ENCODE measurements around the gene SAMD4B. TPM values are rescaled to one million over a fixed set of nuclear protein-coding genes. Genes with fewer than 3 reads are reported as not detected.

The SAMD4B gene
- total and polyA plus RNA-seq, 2 experiments from 2014 or later: 54.8 to 61.0 TPM

DNA sequence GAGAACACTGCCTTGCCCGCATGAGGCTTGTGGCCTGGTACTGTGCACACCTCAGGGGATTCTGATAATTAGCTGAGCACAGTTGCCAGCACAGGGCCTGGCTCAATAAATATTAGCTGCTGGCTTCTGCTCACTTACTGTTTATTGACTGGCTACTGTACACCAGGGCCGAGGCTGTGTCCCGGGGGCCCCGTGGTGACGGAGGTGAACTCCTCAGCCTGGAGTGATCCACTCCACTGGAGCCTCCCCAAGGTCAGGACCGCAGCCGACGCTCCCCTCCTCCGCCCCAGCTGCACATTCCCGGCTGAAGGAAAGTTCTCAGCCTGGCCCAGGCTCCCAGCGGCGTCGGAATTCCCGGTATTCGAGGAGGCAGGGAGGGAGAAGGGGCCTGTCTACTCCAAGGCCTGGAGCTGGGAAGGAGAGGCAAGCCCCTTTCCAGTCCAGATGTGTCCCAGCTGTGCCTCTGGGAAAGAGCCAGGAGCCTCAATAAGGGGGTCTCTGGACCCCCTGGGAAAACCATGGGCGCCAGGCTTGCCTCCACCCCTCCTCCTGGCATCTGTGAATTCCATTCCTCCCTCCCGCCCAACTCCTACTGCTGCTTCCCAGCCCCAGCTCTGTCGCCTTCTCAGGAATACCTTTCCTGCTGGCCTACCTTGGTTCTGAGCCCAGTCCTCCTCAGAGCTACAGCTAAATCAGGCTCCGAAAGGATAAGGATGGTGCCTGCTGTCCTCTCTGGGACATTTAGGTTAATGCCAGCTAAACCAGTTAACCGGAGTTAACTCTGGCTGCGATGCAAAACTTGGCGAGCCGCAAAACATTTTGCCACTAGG is 86.3 kb downstream of the SAMD4B start:
- no peak overlapping the region for H2AFZ ChIP-seq
- WGBS (ENCODE audit: low lambda C conversion rate, missing lambda C conversion rate): 21% methylated on average over 22 of the region's 23 CpGs
- no peak overlapping the region for H3K4me3 ChIP-seq

DNA sequence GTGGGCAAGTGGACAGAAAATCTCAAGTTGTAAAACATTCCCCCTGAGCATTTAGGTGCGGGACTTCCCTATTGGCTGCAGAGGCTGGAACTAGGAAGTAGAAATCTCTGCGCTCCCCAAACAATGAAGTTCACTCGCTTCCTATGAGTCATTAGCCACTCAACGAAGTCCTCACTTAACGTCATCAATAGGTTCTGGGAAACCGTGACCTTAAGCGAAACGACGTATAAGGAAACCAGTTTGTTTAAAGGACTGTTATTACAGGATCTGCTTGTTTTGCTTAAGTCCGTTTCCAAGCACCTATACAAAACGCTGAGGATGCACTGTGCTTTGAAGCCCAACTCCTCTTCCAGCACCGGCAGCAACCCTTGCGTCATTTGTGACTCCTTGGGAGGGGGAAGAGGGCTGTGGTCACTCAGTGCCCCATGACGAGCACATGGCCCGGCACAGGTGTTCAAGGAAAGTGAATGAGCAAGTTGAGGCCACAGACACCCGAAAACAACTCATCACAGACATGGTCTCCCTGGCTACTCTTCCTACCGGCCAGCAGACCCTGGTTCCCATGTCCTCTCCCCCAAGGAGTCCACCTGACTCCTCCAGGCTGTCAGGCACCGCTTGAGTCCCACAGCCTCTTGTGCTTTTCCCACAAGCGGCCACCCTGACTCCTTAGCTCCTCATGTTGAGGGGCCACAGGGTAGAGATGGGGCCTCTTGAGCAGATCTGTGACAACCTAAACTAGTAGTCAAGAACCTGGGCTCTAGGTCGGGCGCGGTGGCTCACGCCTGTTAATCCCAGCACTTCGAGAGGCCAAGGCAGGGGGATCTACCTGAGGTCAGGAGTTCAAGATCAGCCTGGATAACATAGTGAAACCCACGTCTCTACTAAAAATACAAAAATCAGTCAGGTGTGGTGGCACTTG is 88.7 kb downstream of the SAMD4B start:
- H3K4me2 ChIP-seq: no peak overlapping the region
- no peaks in the 10 kb centered on the region for H3K9me3 ChIP-seq (ENCODE audit: low read depth)
- H2AFZ ChIP-seq: no peak overlapping the region
- peaks cover 32% of the 10 kb centered on the region for H3K4me1 ChIP-seq (ENCODE audit: insufficient read depth)
- WGBS (ENCODE audit: low lambda C conversion rate, missing lambda C conversion rate): 68% methylated on average over 25 of the region's 25 CpGs
- TF ChIP-seq EZH2phosphoT487 (IDR thresholded peaks at IDR 0.05; ENCODE audit: low read depth, severe bottlenecking, unreplicated experiment) (no peak), CTCF (IDR thresholded peaks at IDR 0.05; ENCODE audit: poor library complexity) (no peak), EZH2 (IDR thresholded peaks at IDR 0.05; ENCODE audit: borderline replicate concordance) (no peak)
- H3K27me3 ChIP-seq: no peaks in the 10 kb centered on the region
- no peaks in the 10 kb centered on the region for H3K9me2 ChIP-seq (replicated peaks; ENCODE audit: insufficient read depth)
- H4K20me1 ChIP-seq (ENCODE audit: insufficient read depth, poor library complexity, severe bottlenecking): peaks cover 18% of the 10 kb centered on the region
- H3K79me2 ChIP-seq: peaks cover 27% of the 10 kb centered on the region
- peak; percentile 66 for DNase-seq (ENCODE audit: low spot score)
- no peak overlapping the region for H3K4me3 ChIP-seq
- peaks cover 5% of the 10 kb centered on the region for H3K36me3 ChIP-seq (replicated peaks; ENCODE audit: insufficient read depth, low read depth)
- H3K27ac ChIP-seq: peak overlapping the region; percentile 92

More for the DNA sequence above, 86.3 kb downstream of the SAMD4B start:
- DNase-seq (ENCODE audit: low spot score): peak; percentile 86
- peaks cover 20% of the 10 kb centered on the region for H3K4me1 ChIP-seq (ENCODE audit: insufficient read depth)
- no peaks in the 10 kb centered on the region for H4K20me1 ChIP-seq (ENCODE audit: insufficient read depth, poor library complexity, severe bottlenecking)
- no peaks in the 10 kb centered on the region for H3K9me3 ChIP-seq (ENCODE audit: low read depth)
- no peaks in the 10 kb centered on the region for H3K27me3 ChIP-seq
- peak overlapping the region; percentile 61 for H3K4me2 ChIP-seq
- TF ChIP-seq EZH2phosphoT487 (IDR thresholded peaks at IDR 0.05; ENCODE audit: low read depth, severe bottlenecking, unreplicated experiment) (no peak), EZH2 (IDR thresholded peaks at IDR 0.05; ENCODE audit: borderline replicate concordance) (no peak), CTCF (IDR thresholded peaks at IDR 0.05; ENCODE audit: poor library complexity) (no peak)
- no peaks in the 10 kb centered on the region for H3K36me3 ChIP-seq (replicated peaks; ENCODE audit: insufficient read depth, low read depth)
- H3K27ac ChIP-seq: peak overlapping the region; percentile 90
- H3K79me2 ChIP-seq: peaks cover 6% of the 10 kb centered on the region
- no peaks in the 10 kb centered on the region for H3K9me2 ChIP-seq (replicated peaks; ENCODE audit: insufficient read depth)

DNA sequence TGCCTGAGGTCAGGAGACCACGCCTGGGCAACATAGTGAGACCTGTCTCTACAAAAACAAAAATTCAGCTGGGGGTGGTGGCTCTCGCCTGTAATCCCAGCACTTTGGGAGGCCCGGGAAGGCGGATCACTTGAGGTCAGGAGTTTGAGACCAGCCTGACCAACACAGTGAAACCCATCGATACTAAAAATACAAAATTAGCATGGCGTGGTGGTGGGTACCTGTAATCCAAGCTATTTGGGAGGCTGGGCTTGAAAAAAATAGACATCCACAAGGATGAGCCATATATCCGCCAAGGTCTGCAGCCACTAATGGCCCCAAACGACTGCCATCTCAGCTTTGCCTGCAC is 90.4 kb downstream of the SAMD4B start:
- Histone ChIP-seq H3K36me3 (replicated peaks; ENCODE audit: insufficient read depth, low read depth) (peaks cover 5% of the 10 kb centered on the region), H3K4me3 (no peak overlapping the region), H3K4me1 (ENCODE audit: insufficient read depth) (peaks cover 34% of the 10 kb centered on the region), H3K27ac (no peak overlapping the region), H3K27me3 (no peaks in the 10 kb centered on the region), H3K4me2 (no peak overlapping the region), H2AFZ (no peak overlapping the region), H3K9me3 (ENCODE audit: low read depth) (no peaks in the 10 kb centered on the region), H3K79me2 (peaks cover 29% of the 10 kb centered on the region), H4K20me1 (ENCODE audit: insufficient read depth, poor library complexity, severe bottlenecking) (peaks cover 18% of the 10 kb centered on the region), H3K9me2 (replicated peaks; ENCODE audit: insufficient read depth) (no peaks in the 10 kb centered on the region)
- WGBS (ENCODE audit: low lambda C conversion rate, missing lambda C conversion rate): 94% methylated on average over 8 of the region's 8 CpGs
- DNase-seq (ENCODE audit: low spot score): no peak
- TF ChIP-seq CTCF (IDR thresholded peaks at IDR 0.05; ENCODE audit: poor library complexity) (no peak), EZH2 (IDR thresholded peaks at IDR 0.05; ENCODE audit: borderline replicate concordance) (no peak), EZH2phosphoT487 (IDR thresholded peaks at IDR 0.05; ENCODE audit: low read depth, severe bottlenecking, unreplicated experiment) (no peak)

Measured in hepatocyte (in vitro differentiated cells).